Stimulated activated naive CD8-positive, alpha-beta T cell treated with anti-CD3 and anti-CD28 coated beads, Interleukin-15, Interleukin-2, amounts not matched to agents 100 U/mL and 50 U/mL, for 24 hours (primary cell): Measurements from ENCODE around the gene COL13A1.

Source experiments
- ATAC-seq: fragments of 150-1000 bp; cut with Tn5 transposase; one replicate; pipeline ENCODE4 v1.10.0; 2021
- DNase-seq: peaks from one replicate; pipeline ENCODE4 v3.0.0; 2021

Gene COL13A1

DNA sequence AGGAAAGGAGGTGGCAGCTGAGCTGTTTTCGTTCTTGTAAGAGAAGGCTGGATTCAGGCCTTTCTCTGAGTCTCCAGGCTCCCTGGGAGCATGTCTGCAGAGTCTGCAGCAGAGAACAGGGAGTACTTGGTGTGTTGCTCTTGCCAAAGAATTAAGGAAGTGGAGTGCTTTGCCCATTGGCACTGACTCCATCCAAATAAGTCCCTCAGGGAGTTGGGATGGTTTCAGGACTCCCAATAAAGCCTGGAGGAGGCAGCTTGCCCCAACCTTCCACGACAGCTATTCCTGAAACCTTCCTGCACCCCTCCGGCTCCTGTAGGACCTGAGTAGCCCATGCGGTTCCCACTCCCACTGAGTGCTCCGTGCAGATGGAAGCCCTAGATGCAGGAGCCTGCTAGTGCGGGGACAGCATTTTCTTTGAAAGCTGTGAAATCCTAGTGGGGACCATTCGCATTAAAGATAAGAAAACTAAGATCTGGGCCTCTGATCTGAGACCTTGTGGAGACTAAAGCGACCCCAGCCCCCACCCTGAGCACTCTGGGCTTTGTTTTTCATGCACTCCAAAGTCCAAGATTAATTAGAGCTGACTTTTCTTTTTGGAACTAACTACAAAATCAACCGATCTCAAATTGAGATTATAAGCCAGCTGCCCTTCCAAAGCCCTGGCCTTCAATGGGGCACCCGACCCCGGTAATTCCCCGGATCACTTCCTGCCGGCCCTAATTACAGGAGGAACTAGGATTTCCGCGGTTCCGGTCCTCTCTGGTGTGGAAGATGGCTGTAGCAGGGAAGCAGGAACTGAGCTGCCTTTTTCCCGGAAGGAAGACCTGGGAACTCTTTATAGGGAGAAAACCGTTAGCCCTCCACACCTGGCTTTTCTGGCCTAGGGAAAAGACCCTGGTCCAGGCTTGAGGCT is 110.2 kb downstream of the COL13A1 start:
- no peak for DNase-seq
- ATAC-seq, result no peak

DNA sequence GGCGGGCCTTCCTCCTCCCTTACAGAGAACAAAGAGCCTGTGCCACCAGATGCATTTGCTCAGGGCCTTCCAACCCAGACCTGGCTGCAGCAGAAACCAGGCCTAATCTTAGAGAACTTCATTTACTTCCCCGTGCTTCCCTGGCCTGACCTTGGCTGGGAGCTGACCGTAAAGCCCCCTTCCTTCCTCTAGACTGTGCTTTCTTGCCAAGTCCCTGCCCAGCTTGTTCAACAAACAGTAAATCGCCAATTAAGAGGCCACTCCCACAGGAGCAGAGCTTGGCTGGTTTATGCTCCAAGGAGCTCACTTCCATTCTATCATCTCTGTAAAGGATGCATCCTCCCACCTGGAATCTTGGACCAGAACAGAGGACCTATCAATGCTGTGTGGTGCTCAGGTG is 110.9 kb downstream of the COL13A1 start:
- ATAC-seq (no peak), DNase-seq (no peak)

DNA sequence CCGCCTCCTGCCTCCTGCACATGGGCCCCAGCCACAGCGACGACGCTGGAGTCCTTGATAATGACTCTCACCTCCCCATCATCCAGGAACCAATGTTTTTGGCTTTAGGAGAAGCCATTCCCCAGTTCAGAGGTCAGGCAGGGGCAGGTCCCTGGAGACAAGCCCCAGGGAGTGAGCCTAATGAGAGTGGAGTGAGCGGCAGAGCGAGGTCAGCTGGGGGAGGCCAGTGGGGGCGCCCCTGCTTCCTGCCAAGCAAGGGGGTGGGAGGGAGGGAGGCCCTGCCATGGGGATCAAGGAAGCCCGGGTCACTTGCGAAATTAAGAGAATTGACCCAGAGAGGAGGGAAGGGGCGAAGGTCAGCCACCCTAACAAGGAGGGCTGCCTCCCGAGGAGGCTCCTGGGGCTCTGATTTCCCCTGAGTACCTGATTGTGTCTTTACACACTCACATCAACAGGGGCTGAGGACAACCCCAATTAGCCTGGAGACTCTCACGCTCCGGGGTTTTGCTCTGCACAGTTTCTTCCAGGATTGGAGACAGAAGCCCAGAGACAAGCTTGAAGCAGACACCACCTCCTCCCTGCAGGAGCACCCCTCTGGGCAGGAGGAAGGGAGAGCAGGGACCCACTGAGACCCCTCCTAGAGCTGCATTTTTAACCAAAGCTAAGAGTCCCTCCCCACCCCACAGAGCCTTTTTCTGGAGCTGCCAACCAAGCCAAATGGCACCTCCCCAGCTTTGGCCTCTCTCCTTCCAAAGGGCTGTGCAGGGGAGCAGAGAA is 112.1 kb downstream of the COL13A1 start:
- ATAC-seq (no peak), DNase-seq (no peak)

DNA sequence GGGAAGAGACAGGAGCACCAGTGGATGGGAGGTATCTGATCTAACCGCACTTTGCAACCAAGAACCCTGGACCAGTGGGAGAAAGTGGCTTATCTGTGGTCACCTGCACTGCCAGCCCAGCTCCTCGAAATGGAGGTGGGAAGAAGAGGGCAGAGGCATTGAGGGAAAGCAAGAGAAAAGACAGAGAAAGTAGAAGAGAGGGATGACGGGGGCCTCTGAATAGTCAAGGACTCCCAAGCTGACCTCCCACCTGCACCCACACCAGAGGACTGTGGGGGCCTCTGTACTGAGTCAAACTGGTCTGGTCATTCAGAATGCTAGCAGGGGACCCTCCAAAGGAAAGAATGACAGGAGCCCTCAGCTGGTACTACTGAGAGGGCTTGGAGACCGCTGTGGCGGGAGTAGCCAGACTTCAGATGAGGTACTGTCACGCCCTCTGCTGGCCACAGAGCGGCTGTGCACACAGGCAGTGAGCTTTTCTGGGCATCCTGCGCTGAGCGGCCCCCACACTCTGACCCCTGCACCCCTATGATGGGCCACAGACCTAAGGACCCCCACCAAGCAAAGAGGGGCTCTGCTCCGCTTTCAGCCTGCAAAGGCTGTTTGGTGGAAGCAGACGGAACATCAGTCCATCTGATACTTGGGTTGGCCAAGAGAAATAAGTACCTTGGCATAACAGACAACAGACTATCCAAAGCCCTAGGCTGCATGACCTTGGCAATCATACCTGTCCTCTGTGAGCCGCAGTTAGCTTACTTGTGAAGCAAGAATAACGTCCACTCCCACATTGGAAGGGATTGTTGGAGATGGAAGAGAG is 112.9 kb downstream of the COL13A1 start:
- ATAC-seq (peak; percentile 55), DNase-seq (peak; percentile 69)

DNA sequence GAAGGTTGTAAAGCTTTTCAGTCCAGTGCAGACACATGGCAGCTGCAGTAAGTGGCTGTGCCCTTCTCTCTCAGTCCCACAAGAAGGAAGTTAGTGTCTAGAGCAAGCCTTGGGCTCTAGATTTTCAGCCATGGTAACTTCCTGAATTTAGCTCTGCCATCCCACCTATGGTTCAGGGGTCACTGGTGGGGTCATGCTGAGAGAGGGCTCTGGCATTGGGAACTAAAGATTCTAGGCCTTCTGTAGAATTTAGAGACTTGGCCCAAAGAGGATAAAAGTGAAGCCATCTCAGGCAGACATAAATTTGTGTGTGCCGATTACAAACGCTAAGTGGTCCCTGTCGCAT is 113.5 kb downstream of the COL13A1 start:
- ATAC-seq, result no peak
- DNase-seq, result no peak

DNA sequence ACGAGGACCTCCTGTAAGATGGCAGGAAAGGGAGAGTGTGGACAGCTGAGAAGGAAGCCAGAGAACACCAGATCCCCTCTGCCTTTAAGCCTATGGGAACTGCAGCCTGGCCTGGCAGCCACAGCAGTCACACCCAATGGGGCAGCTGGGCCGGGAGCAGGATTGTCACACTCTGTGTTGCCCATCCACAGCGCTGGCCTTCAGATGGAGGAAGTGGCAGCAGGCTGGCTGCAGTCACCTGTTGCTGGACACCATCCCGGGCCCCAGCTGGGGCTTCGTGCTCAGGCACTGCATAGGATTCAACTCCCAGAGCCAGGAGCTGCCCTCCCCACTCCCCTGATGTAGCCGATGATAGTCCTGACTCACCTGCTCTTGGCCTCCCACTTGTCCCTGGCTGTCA is 114.4 kb downstream of the COL13A1 start:
- ATAC-seq (no peak), DNase-seq (no peak)

DNA sequence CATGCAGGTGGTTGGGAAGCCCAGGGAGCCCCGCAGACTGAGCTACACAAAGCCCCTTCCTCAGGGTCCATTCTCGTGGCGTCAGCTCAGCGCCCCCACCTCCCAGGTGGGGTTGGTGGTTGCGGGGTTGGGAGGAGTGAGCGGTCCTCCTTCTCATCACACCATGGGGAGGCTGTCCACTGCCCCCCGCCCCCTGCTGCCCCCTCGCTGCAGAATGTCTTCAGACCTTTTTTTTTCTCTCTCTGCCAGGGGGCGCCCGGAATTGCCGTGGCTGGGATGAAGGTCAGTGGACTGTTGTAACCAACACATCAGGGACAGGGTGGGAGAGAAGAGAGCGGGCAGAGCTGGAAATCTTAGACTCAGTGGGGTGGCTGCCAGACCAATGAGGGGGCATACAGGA is 116.3 kb downstream of the COL13A1 start:
- DNase-seq (no peak), ATAC-seq (no peak)

DNA sequence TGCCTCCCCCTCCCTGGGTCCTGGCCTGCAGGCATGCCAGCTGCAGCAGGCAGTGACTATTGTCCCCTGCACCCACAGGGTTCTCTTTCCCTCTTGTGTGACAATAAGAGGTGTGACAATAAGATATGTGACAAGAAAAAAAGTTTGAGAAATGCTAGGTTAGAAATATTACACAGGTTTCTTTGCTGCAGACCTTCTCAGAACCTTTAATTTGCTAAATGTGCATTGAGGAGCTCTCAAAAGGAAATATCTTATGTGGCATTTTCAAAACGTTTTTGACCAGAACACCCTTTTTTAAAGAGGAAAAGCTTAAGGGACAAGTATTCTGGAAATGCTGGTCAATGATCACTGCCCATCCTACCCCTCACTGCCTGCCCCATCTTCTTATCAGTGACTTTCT is 117.5 kb downstream of the COL13A1 start:
- ATAC-seq (no peak), DNase-seq (no peak)

DNA sequence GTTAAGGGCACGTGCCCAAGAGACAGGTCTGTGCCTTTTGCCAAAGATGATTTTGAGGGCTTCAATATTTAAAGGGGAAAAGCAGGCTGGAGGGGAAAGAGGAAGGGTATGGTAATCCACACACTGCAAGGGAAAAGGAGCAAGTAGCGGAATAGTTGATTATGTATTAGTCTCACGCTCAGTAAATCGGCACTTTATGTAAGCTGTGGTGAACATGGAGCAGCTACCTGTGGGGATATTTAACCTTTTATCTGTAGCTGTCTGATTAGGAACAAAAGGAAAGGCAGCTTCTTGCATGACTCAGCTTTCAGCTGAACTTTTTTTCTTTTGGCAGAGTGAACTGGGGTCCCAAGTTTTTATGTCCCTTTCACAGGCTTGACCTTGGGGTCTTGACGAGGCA is 123.4 kb downstream of the COL13A1 start:
- ATAC-seq (no peak), DNase-seq (no peak)

DNA sequence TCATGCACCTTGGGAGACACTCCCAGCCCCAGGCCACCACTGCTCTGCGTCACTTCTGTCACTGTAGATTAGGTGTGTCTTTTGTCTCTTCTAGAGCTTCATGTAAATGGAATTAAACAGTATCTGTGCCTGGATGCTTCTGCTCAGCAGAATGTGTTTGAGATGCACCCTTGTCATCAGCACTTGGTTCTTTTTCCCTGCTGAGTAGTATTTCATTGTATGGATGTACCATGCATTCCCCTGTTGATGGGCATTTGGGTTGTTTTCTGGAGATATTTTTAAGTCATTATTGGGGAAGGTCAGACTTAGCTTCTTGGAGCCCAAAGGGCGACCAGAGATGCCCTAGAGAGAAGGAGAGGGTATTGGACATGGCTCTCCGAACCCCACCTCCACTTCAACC is 126.6 kb downstream of the COL13A1 start:
- DNase-seq (no peak), ATAC-seq (no peak)

DNA sequence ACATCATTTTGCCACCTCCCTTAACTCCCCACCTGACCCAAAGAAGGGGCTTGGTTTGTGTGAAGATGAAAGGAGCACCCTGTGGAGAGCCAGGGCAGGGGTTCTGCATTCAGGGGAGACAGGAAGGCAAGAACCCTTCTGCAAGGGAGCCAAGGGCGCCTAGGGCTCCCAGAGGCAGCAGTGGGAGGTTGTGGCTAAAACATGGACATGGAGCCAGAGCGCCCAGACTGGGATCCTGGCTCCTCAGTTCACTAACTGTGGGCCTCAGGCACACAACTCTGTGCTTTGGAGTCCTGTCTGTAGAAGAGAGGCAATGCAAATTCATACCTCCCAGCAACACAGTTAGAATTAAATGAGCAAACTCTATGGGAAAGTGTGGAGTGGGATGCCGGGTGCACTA is 127.9 kb downstream of the COL13A1 start:
- ATAC-seq (no peak), DNase-seq (no peak)

DNA sequence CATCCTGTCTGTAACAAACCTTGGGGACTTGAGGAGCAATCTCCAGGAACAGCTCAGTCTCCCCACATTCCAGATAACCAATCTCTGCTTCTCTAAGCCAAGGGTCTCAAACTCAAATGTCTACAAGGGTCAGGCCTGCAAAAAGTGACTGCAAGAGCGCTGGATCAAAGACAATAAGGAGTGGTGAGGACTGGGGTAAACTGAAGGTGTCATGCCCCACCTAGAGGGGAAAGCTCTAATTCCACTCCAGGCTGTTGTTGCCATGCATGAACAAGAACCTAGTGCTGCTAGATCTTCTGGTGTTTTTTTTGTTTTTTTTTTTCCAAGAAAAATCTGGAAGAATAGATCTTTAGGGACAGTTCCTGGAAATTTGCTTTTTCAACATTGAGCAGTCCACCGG is 133.1 kb downstream of the COL13A1 start:
- DNase-seq, result no peak
- no peak for ATAC-seq

DNA sequence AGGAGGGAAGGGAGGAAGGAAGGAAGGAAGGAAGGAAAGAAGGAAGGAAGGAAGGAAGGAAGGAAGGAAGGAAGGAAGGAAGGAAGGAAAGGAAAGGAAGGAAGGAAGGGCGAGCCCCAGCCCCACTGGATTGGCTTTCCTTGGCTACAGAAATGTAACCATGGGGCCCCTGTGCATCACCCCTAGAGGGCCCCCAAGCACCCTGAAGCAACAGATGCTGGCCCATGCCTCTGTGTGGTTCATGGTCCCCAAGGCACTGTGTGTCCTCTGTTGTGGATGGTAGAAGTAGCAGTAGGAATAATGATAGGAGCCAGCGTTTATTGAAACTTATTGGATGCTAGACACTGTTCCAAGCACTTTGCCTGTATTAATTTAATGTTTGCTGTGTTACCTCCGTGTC is 134.4 kb downstream of the COL13A1 start:
- DNase-seq (peak; percentile 15), ATAC-seq (peak; percentile 32)

DNA sequence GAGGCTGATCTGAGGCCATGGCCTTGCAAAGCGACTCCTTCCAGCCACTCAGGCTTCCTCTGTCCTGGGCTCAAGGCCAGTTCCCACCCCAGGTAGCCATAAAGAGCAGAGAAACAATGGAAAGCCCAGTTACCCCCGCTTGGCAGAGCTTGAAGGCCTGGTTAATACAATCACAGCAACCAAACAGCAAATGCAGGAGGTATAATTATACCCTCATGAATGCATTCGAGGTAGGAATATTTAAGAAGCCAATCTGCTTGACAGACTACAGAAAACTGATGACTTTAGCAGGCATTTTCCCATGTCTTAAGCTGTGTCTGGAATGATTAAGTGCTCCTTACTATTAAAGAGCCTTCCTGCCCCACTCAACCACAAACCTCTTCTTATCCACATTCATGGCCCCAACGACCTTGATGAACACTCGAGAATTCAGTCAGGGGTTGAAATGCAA is 136.9 kb downstream of the COL13A1 start:
- no peak for ATAC-seq
- DNase-seq, result no peak

DNA sequence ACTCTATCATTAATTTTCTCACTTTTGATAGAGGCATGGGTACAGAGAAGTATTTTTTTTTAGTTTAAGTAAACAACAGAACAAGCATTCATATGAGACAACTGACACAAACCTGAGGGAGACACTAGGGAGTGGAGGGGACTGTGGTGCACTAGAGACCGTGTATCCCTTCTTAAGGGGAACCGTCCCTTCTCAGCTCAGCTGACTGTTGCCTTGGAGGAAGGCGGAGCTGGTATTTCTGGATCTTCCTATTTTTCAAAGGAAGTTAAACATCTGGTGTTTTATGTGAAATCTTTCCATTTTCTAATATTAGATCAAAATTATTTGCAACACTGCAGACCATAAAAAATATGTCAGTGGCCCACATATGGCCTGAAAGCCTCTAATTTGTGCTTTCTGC is 137.4 kb downstream of the COL13A1 start:
- DNase-seq (no peak), ATAC-seq (no peak)

DNA sequence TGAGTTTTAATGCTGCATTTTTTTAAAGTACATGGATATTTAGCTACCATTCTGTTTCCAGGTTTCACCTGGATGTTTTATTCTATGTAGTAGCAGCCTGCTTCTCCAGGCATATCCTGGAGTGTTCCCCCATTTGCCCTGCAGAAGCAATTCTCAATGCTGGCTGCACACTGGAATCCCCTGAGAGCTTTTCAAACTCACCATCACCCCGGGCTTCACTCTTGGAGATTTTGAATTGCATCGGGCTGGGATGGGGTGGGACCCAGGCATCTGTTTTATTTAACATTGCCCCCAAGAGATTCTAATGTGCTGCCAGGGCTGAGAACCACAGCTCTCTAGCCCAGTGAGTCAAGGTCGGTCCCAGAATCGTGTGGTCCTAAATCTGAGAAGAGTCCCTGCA is 137.8 kb downstream of the COL13A1 start:
- DNase-seq (no peak), ATAC-seq (no peak)

DNA sequence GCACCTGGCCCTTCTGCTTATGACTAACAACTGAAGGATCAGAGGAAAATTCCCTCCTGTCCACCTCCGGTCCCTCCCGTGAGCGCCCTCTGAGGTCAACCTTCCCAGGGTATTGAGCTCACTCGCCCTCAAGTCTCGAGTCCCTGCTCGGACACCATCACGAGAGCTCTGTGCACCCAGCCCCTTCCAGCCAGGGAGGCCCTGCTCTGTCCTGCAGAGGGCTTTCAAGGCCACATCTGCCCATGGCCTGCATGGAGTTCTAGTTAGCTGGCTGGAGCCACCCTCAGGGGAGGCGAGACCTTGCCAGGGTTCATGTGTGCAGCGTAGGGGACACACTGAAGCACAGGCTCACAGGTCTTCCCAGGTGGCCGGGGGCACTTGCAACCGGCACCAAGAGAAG is 140.0 kb downstream of the COL13A1 start:
- no peak for DNase-seq
- ATAC-seq, result no peak

DNA sequence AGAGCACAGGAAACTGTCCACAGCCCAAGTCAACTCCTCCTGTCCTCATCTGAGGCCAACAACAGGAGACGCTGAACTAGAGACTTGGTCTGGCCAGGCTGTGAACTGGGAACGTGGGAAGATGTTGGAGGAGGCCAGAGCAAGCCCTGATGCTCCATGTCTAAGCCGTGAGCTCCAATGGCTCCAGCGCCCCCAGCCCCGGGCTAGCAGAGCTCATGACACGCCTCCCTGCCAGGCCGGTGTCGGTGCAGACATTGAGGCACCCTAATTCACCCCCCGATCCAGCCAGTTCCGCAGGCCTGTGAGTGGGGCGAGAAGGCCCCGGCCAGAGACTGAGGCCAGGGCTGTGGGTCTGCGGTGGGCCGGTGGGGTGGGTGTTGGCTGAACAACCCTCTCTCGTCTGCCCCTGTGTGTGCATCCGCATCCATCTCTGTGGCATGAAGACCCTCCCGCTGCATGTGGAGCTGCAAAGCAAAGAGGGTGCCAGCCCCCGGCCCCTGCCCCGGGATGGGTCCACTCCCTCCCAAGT is 141.7 kb downstream of the COL13A1 start:
- no peak for DNase-seq
- ATAC-seq, result no peak

DNA sequence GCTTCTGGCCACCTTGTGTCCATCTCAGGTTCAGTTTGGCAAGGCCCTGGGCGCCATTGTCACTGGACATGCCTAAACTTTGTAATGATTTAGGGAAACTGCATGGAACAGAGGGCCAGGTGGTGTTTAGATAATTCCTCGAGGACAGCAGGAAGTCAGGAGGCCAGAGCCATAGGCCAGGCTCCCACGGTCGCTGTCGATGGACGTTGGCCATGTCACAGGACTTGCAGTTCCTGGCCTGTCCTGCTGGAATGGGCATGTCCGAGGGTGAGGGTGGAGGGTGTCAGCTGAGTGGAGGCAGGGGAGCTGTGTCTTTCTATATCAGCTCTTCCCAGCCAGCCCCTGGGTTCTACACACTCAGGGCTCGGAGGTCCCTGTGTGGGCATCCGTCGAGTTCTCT is 143.1 kb downstream of the COL13A1 start:
- DNase-seq (no peak), ATAC-seq (no peak)

DNA sequence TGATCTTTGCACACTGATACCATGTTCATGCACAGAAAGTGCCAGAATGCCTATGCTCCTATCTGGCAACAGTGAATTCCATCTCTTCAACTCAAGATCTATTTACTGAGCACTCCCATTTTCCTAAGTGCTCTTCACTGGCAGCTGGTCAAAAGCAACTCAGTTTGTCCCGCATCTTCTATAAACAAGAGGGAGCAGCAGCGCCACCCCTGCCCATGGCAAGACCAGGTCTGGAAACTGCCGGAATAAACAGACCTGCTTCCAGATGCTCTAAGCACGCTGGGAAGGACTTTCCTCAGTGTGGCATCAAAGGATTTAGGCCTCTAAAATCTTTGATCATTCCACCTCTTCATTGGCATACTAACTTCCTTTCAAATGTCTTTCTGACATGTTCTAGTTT is 146.6 kb downstream of the COL13A1 start:
- DNase-seq, result no peak
- ATAC-seq, result no peak

DNA sequence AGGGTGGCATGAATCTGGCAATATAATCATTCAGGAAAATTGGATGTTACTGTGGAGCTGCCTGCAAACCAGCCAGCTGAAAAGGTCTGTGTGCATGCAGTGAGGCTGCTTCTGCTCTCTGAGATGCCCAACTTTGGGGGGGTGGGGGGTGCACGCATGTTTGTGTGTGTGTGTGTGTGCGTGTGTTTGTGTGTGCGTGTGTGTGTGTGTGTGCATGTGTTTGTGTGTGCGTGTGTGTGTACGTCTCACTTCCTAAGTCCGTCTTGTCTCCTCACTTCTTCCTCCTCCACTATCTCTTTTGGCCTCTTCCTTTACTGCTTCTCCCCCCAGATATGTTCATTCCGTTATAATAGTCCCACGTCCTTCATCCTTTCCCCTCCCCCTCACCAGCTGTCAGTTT is 148.1 kb downstream of the COL13A1 start:
- DNase-seq, result no peak

DNA sequence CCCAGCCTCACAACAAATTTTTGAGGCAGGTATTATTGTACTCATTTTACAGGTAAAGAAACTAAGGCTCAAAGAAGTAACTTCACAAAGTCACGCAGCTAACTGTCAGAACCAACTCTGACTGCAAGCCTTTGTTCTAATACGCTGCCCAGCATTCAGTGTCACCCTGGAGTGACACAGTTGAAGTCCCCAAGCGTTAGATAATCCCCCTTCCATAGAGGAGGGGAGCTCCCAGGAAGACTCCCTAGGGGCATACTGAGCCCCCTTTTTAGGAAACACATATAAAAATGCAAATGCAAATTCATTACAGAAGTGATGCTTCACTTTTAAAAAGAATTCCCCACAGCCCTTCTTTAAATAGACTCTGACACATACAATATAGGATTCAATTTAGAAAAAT is 150.0 kb downstream of the COL13A1 start:
- ATAC-seq, result no peak
- no peak for DNase-seq

More for the DNA sequence above, 148.1 kb downstream of the COL13A1 start:
- ATAC-seq, result no peak
